Measurements from ENCODE around the gene TWSG1. TPM values are rescaled to one million over a fixed set of nuclear protein-coding genes. Genes with fewer than 3 reads are reported as not detected.
"Not testable (repeated sequence)": the region's sequence is repeated elsewhere in the genome, so short reads cannot be mapped to it uniquely, and the experiment has no call there.

The TWSG1 gene
- total RNA-seq, 2 donors from 2014 or later = 30.7 to 31.4 TPM

GRCh38 chr18:9365406-9365805 lies 30.8 kb downstream of the TWSG1 start:
- no peak overlapping the region for H3K27ac Mint-ChIP-seq
- H3K27ac ChIP-seq (ENCODE audit: low read depth, low read length) = no peak overlapping the region
- H3K36me3 Mint-ChIP-seq (ENCODE audit: low read depth) = peaks cover 34% of the 10 kb centered on the region
- no peaks in the 10 kb centered on the region for H3K4me1 Mint-ChIP-seq
- H3K27me3 ChIP-seq (ENCODE audit: control insufficient read depth, insufficient read depth, low read length, poor library complexity, severe bottlenecking) = no peaks in the 10 kb centered on the region
- peaks cover 17% of the 10 kb centered on the region for H3K36me3 ChIP-seq (ENCODE audit: control insufficient read depth, insufficient read depth, low read length)
- no peak overlapping the region for H3K4me3 ChIP-seq (ENCODE audit: low read length)
- peaks cover 18% of the 10 kb centered on the region for H3K9me3 ChIP-seq (ENCODE audit: control insufficient read depth, low read length)
- no peaks in the 10 kb centered on the region for H3K27me3 Mint-ChIP-seq (ENCODE audit: insufficient read depth)
- H3K9ac ChIP-seq (ENCODE audit: extremely low read depth, low read length, poor library complexity, severe bottlenecking) = no peak overlapping the region
- no peaks in the 10 kb centered on the region for H3K4me1 ChIP-seq (ENCODE audit: control insufficient read depth, insufficient read depth, low read length)
- H3K9me3 Mint-ChIP-seq = peaks cover 10% of the 10 kb centered on the region
- 93 to 98% methylated on average over 5 to 7 of the region's 7 CpGs for WGBS, 2 experiments (ENCODE audit: insufficient coverage in 1 of 2, insufficient read length in 1 of 2)
- no peak overlapping the region for H3K4me3 Mint-ChIP-seq
- TF ChIP-seq, protein P1, sequence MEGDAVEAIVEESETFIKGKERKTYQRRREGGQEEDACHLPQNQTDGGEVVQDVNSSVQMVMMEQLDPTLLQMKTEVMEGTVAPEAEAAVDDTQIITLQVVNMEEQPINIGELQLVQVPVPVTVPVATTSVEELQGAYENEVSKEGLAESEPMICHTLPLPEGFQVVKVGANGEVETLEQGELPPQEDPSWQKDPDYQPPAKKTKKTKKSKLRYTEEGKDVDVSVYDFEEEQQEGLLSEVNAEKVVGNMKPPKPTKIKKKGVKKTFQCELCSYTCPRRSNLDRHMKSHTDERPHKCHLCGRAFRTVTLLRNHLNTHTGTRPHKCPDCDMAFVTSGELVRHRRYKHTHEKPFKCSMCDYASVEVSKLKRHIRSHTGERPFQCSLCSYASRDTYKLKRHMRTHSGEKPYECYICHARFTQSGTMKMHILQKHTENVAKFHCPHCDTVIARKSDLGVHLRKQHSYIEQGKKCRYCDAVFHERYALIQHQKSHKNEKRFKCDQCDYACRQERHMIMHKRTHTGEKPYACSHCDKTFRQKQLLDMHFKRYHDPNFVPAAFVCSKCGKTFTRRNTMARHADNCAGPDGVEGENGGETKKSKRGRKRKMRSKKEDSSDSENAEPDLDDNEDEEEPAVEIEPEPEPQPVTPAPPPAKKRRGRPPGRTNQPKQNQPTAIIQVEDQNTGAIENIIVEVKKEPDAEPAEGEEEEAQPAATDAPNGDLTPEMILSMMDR (conservative IDR thresholded peaks at IDR 0.05) = no peak
- DNase-seq = no peak

DNA sequence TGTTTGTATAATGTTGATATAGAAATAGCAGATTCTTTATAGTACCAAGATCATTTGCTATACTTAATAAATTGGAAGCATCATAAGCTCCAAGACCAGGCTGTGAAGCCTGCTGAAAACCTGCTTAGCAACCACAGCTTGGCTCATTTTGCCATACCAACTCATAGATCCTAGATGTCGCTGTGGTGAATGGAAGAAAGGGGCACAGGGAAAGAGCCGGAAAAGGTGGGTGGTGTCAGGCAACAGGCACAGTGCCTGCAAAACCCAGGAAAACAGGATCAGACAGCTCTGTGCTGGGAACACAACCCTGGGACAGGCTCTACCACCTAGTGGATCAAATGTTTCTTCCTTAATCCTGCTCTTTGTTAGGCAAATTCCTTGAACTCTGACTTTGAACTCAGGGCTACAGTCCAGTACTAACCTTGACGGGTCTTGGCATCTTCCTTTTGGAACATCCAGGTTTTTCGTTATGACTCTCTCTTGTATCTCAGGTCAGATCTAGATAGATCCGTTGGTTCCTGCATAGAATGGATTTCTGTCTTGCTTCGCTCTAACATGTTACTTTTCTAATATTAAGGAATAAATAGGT lies 31.6 kb downstream of the TWSG1 start:
- no peaks in the 10 kb centered on the region for H3K4me1 Mint-ChIP-seq
- H3K4me3 Mint-ChIP-seq = no peak overlapping the region
- Histone ChIP-seq H3K4me1 (ENCODE audit: control insufficient read depth, insufficient read depth, low read length) (no peaks in the 10 kb centered on the region), H3K27ac (ENCODE audit: low read depth, low read length) (no peak overlapping the region), H3K36me3 (ENCODE audit: control insufficient read depth, insufficient read depth, low read length) (peaks cover 14% of the 10 kb centered on the region), H3K4me3 (ENCODE audit: low read length) (no peak overlapping the region), H3K9me3 (ENCODE audit: control insufficient read depth, low read length) (peaks cover 18% of the 10 kb centered on the region), H3K27me3 (ENCODE audit: control insufficient read depth, insufficient read depth, low read length, poor library complexity, severe bottlenecking) (no peaks in the 10 kb centered on the region), H3K9ac (ENCODE audit: extremely low read depth, low read length, poor library complexity, severe bottlenecking) (no peak overlapping the region)
- H3K36me3 Mint-ChIP-seq (ENCODE audit: low read depth) = peaks cover 32% of the 10 kb centered on the region
- H3K9me3 Mint-ChIP-seq = peaks cover 10% of the 10 kb centered on the region
- no peaks in the 10 kb centered on the region for H3K27me3 Mint-ChIP-seq (ENCODE audit: insufficient read depth)
- peak; percentile 87 for DNase-seq
- TF ChIP-seq, protein P1 (conservative IDR thresholded peaks at IDR 0.05) = peak; percentile 71
- 56 to 66% methylated on average over 3 to 5 of the region's 6 CpGs for WGBS, 2 experiments (ENCODE audit: insufficient coverage in 1 of 2, insufficient read length in 1 of 2)
- no peak overlapping the region for H3K27ac Mint-ChIP-seq

- DNase-seq, H3K27ac Mint-ChIP-seq: not testable (repeated sequence)
- H3K36me3 Mint-ChIP-seq (ENCODE audit: low read depth) = peaks cover 36% of the 10 kb centered on the region
Measured at GRCh38 chr18:9373254-9373653, 38.7 kb downstream of the TWSG1 start.

DNA sequence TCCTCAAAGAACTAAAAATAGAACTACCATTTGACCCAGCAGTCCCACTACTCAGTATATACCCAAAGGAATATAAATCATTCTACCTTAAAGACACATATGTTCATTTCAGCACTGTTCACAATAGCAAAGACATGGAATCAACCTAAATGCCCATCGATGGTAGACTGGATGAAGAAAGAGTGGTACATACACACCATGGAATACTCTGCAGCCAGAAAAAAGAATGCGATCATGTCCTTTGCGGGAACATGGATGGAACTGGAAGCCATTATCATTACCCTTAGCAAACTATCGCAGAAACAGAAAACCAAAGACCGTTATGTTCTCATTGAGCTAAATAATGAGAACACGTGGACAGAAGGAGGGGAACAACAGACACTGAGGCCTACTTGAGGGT lies 44.5 kb downstream of the TWSG1 start:
- no peak overlapping the region for H3K27ac Mint-ChIP-seq

More at GRCh38 chr18:9373254-9373653, 38.7 kb downstream of the TWSG1 start:
- 89 to 92% methylated on average over 1 of the region's 1 CpG for WGBS, 2 experiments (ENCODE audit: insufficient coverage in 1 of 2, insufficient read length in 1 of 2)
- not testable (repeated sequence) for H3K4me3 Mint-ChIP-seq; H3K9ac ChIP-seq (ENCODE audit: extremely low read depth, low read length, poor library complexity, severe bottlenecking); H3K27me3 ChIP-seq (ENCODE audit: control insufficient read depth, insufficient read depth, low read length, poor library complexity, severe bottlenecking); H3K36me3 ChIP-seq (ENCODE audit: control insufficient read depth, insufficient read depth, low read length); H3K27ac ChIP-seq (ENCODE audit: low read depth, low read length); H3K4me1 ChIP-seq (ENCODE audit: control insufficient read depth, insufficient read depth, low read length); H3K4me1 Mint-ChIP-seq; H3K9me3 ChIP-seq (ENCODE audit: control insufficient read depth, low read length); H3K27me3 Mint-ChIP-seq (ENCODE audit: insufficient read depth); H3K9me3 Mint-ChIP-seq; H3K4me3 ChIP-seq (ENCODE audit: low read length)

More for the DNA sequence above, 44.5 kb downstream of the TWSG1 start:
- no peaks in the 10 kb centered on the region for H3K27me3 Mint-ChIP-seq (ENCODE audit: insufficient read depth)
- Histone ChIP-seq H3K9ac (ENCODE audit: extremely low read depth, low read length, poor library complexity, severe bottlenecking) (no peak overlapping the region), H3K27me3 (ENCODE audit: control insufficient read depth, insufficient read depth, low read length, poor library complexity, severe bottlenecking) (no peaks in the 10 kb centered on the region), H3K27ac (ENCODE audit: low read depth, low read length) (no peak overlapping the region), H3K36me3 (ENCODE audit: control insufficient read depth, insufficient read depth, low read length) (peaks cover 5% of the 10 kb centered on the region), H3K4me3 (ENCODE audit: low read length) (no peak overlapping the region), H3K9me3 (ENCODE audit: control insufficient read depth, low read length) (no peaks in the 10 kb centered on the region), H3K4me1 (ENCODE audit: control insufficient read depth, insufficient read depth, low read length) (no peaks in the 10 kb centered on the region)
- no peak overlapping the region for H3K4me3 Mint-ChIP-seq
- WGBS, 2 experiments (ENCODE audit: insufficient coverage in 1 of 2, insufficient read length in 1 of 2) = 95 to 98% methylated on average over 6 of the region's 6 CpGs
- no peak for DNase-seq
- H3K4me1 Mint-ChIP-seq = no peaks in the 10 kb centered on the region
- peaks cover 27% of the 10 kb centered on the region for H3K36me3 Mint-ChIP-seq (ENCODE audit: low read depth)
- TF ChIP-seq, protein P1 (conservative IDR thresholded peaks at IDR 0.05) = no peak
- no peaks in the 10 kb centered on the region for H3K9me3 Mint-ChIP-seq

Data from endodermal cell (in vitro differentiated cells).